Colonic mucosa (tissue), 4 donors: ENCODE measurements around the gene MNAT1. TPM values are rescaled to one million over a fixed set of nuclear protein-coding genes. Genes with fewer than 3 reads are reported as not detected.

Source experiments
- DNase-seq: peaks from one replicate; pipeline ENCODE4 v3.0.0-alpha.2; 2020
- H3K27ac ChIP-seq: fragments of 200-600 bp; one replicate; pipeline ENCODE4 v1.8.0; 2021
- H3K27me3 ChIP-seq: fragments of 200-600 bp; one replicate; pipeline ENCODE4 v1.8.0; 2021
- H3K36me3 ChIP-seq: fragments of 200-600 bp; one replicate; pipeline ENCODE4 v1.8.0; 2021
- H3K4me1 ChIP-seq: fragments of 200-600 bp; one replicate; pipeline ENCODE4 v1.8.0; 2021; ENCODE audit warnings: mild to moderate bottlenecking
- H3K4me3 ChIP-seq: fragments of 200-600 bp; one replicate; pipeline ENCODE4 v1.8.0; 2021
- H3K9ac ChIP-seq, 2 donors: one replicate each; pipeline ENCODE4 v1.7.0; 2013; ENCODE audit warnings: control low read depth in 2 of 2, low read depth in 2 of 2, low read length in 2 of 2
- H3K9me3 ChIP-seq: fragments of 200-600 bp; one replicate; pipeline ENCODE4 v1.8.0; 2021
- CTCF ChIP-seq: fragments of 200-600 bp; IDR thresholded peaks from one replicate; pipeline ENCODE4 v1.8.0; 2022; ENCODE audit warnings: antibody characterized with exemption, mild to moderate bottlenecking
- intact Hi-C: fragments of 100-400 bp; cut with DNase I; formaldehyde crosslinking; loops from one replicate; pipeline ENCODE4 v1.14.1; 2022
- total RNA-seq, 2 donors: library from RNA; stranded (reverse); fragmentation: NEBNext Ultra II Directional in 1 of 2; extraction: Animal tissue kit (Norgen Biotek cat#: 25700) in 1 of 2; gene quantifications; one replicate each; pipeline ENCODE4 v1.2.1, GENCODE V29; 2021
- donor health status: healthy.
- donor health status: DM: no; HTN: no; CAD: no.
- donor health status: DM: no; HTN: no; CAD: no.

MNAT1 gene
- total RNA-seq, 2 donors from 2014 or later = 14.5 to 15.4 TPM

- H3K36me3 ChIP-seq = no peaks in the 10 kb centered on the region
- H3K27me3 ChIP-seq = no peaks in the 10 kb centered on the region
- H3K27ac ChIP-seq = no peak overlapping the region
- no peak for TF ChIP-seq CTCF
- no peak overlapping the region for H3K4me3 ChIP-seq
- no peaks in the 10 kb centered on the region for H3K4me1 ChIP-seq
- DNase-seq = no peak
- H3K9ac ChIP-seq = no peak overlapping the region
- no peaks in the 10 kb centered on the region for H3K9me3 ChIP-seq
- intact Hi-C loops = no loop called here
Measured at GRCh38 chr14:60972295-60972694, 237.7 kb downstream of the MNAT1 start.

- Histone ChIP-seq H3K4me3 (no peak overlapping the region), H3K36me3 (no peaks in the 10 kb centered on the region), H3K9ac (no peak overlapping the region), H3K4me1 (no peaks in the 10 kb centered on the region), H3K27me3 (no peaks in the 10 kb centered on the region), H3K27ac (no peak overlapping the region), H3K9me3 (no peaks in the 10 kb centered on the region)
- TF ChIP-seq CTCF = no peak
- intact Hi-C loops = no loop called here
- no peak for DNase-seq
Measured at GRCh38 chr14:60973070-60973469, 238.5 kb downstream of the MNAT1 start.

GRCh38 chr14:60974090-60974651, 239.6 kb downstream of the MNAT1 start:
- no peak overlapping the region for H3K27ac ChIP-seq
- H3K36me3 ChIP-seq = no peaks in the 10 kb centered on the region
- no peaks in the 10 kb centered on the region for H3K9me3 ChIP-seq
- H3K4me1 ChIP-seq = no peaks in the 10 kb centered on the region
- intact Hi-C loops = no loop called here
- TF ChIP-seq CTCF = no peak
- H3K9ac ChIP-seq = no peak overlapping the region
- H3K4me3 ChIP-seq = no peak overlapping the region
- no peak for DNase-seq
- H3K27me3 ChIP-seq = no peaks in the 10 kb centered on the region

- Histone ChIP-seq H3K27me3 (no peaks in the 10 kb centered on the region), H3K9me3 (no peaks in the 10 kb centered on the region), H3K9ac (no peak overlapping the region), H3K36me3 (no peaks in the 10 kb centered on the region), H3K4me1 (peaks cover 3% of the 10 kb centered on the region), H3K27ac (no peak overlapping the region), H3K4me3 (no peak overlapping the region)
- DNase-seq = no peak
- intact Hi-C loops = no loop called here
- no peak for TF ChIP-seq CTCF
Measured at GRCh38 chr14:60975551-60975950, 241.0 kb downstream of the MNAT1 start.

GRCh38 chr14:60977847-60978246, 243.3 kb downstream of the MNAT1 start:
- Histone ChIP-seq H3K27ac (no peak overlapping the region), H3K36me3 (no peaks in the 10 kb centered on the region), H3K4me1 (peaks cover 3% of the 10 kb centered on the region), H3K4me3 (no peak overlapping the region), H3K9ac (no peak overlapping the region), H3K27me3 (no peaks in the 10 kb centered on the region), H3K9me3 (no peaks in the 10 kb centered on the region)
- no peak for TF ChIP-seq CTCF
- intact Hi-C loops = no loop called here
- no peak for DNase-seq
